ENCODE data around the gene B4GALT2. TPM values are rescaled to one million over a fixed set of nuclear protein-coding genes. Genes with fewer than 3 reads are reported as not detected.
A peak's percentile ranks its signal among the peaks of the same experiment; 100 is the strongest.

B4GALT2 gene
- total RNA-seq, 6 donors from 2014 or later = 11.5 to 33.0 (median 18.1) TPM

- TF ChIP-seq EP300 (IDR thresholded peaks at IDR 0.05) (no peak), POLR2A (IDR thresholded peaks at IDR 0.05) (no peak), POLR2AphosphoS5 (IDR thresholded peaks at IDR 0.05) (no peak)
- TF ChIP-seq, protein P1, sequence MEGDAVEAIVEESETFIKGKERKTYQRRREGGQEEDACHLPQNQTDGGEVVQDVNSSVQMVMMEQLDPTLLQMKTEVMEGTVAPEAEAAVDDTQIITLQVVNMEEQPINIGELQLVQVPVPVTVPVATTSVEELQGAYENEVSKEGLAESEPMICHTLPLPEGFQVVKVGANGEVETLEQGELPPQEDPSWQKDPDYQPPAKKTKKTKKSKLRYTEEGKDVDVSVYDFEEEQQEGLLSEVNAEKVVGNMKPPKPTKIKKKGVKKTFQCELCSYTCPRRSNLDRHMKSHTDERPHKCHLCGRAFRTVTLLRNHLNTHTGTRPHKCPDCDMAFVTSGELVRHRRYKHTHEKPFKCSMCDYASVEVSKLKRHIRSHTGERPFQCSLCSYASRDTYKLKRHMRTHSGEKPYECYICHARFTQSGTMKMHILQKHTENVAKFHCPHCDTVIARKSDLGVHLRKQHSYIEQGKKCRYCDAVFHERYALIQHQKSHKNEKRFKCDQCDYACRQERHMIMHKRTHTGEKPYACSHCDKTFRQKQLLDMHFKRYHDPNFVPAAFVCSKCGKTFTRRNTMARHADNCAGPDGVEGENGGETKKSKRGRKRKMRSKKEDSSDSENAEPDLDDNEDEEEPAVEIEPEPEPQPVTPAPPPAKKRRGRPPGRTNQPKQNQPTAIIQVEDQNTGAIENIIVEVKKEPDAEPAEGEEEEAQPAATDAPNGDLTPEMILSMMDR (IDR thresholded peaks at IDR 0.05) = no peak
- no peak for ATAC-seq (ENCODE audit: low FRiP score in 2 of 2)
- peaks cover 39 to 64% (median 49%) of the 10 kb centered on the region in 4 donors for H3K4me1 ChIP-seq
- no peaks in the 10 kb centered on the region for H3K27me3 ChIP-seq
- peaks cover 4 to 22% (median 18%) of the 10 kb centered on the region in 4 donors for H3K36me3 ChIP-seq
- peak overlapping the region; percentile 28 to 78 (median 68) for H3K27ac ChIP-seq
- H3K9me3 ChIP-seq = no peaks in the 10 kb centered on the region
- 0% methylated on average over 4 of the region's 45 CpGs; no CpG with 5 or more reads in 1 of the 2 donors for WGBS, 2 donors
- peak overlapping the region; percentile 74 to 91 (median 82) for H3K4me3 ChIP-seq
- no peak for DNase-seq
Measured at GRCh38 chr1:43979261-43979527, 184 bp downstream of the B4GALT2 start.

- Histone ChIP-seq H3K9me3 (no peaks in the 10 kb centered on the region), H3K36me3 (peaks cover 4 to 22% (median 19%) of the 10 kb centered on the region in 4 donors), H3K4me1 (peaks cover 39 to 61% (median 47%) of the 10 kb centered on the region in 4 donors), H3K27ac (peak overlapping the region; percentile 28 to 78 (median 68)), H3K4me3 (peak overlapping the region; percentile 74 to 91 (median 82)), H3K27me3 (no peaks in the 10 kb centered on the region)
- ATAC-seq (ENCODE audit: low FRiP score in 2 of 2) = peak; percentile 5 to 63
- 33% methylated on average over 5 of the region's 45 CpGs; no CpG with 5 or more reads in 1 of the 2 donors for WGBS, 2 donors
- peak; percentile 58 to 90 for DNase-seq
- TF ChIP-seq POLR2AphosphoS5 (IDR thresholded peaks at IDR 0.05) = peak in 1 of 2 donors; percentile 20
- TF ChIP-seq, protein P1 (IDR thresholded peaks at IDR 0.05) = no peak
Measured at GRCh38 chr1:43979528-43980254, 681 bp downstream of the B4GALT2 start.

DNA sequence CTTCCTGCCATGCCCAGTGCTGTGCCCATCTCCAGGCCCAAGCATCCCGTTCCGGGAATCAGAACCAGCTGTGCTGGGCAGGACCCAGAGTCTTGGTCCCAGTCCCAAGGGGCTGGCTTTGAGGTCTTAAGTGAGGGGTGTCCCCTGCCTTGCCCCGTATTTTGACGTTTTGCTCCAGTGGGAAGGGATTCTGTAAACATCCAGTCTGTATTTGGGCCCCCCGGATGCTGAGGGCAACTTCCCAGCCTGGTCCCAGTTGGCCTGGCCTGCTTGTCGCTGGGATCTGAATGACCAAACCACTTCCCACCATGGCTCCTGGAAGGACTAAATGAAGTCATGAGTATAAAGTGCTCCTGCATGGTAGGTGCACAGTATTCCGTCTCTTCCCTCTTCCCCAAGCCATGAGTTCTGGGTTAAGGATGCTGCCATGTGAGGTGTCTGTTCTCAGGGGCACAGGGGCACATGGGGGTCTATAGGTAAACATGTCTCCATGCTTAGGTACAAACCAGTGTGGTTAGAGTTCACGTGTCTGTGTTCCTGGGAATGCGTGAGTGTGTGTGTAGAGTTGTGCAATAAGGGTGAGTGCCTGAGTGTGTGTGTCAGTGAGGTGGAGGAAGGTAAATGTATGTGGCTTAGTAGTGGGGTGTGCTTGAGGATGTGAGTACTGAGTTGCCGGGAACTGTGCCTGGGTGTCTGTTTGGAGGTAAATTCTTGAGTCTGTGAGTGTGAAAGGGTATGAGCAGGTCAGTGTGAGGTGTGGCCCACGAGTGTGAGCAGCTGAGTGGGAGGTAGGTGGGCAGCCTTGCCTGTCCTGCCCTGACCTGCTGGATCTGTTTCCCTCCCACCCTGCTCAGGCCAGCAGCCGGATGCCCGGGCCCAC, 1.5 kb downstream of the B4GALT2 start:
- TF ChIP-seq POLR2AphosphoS5 (IDR thresholded peaks at IDR 0.05) (no peak), POLR2A (IDR thresholded peaks at IDR 0.05) (no peak), EP300 (IDR thresholded peaks at IDR 0.05) (no peak)
- TF ChIP-seq, protein P1 (IDR thresholded peaks at IDR 0.05) = no peak
- WGBS, 2 donors = 69 to 77% methylated on average over 8 to 13 of the region's 13 CpGs
- Histone ChIP-seq H3K4me1 (peaks cover 37 to 58% (median 45%) of the 10 kb centered on the region in 4 donors), H3K27ac (peak overlapping the region; percentile 28 to 78 (median 68)), H3K27me3 (no peaks in the 10 kb centered on the region), H3K4me3 (peak overlapping the region; percentile 74 to 91 (median 82)), H3K36me3 (peaks cover 4 to 30% (median 20%) of the 10 kb centered on the region in 4 donors), H3K9me3 (no peaks in the 10 kb centered on the region)
- ATAC-seq (ENCODE audit: low FRiP score in 2 of 2) = no peak
- DNase-seq = no peak

DNA sequence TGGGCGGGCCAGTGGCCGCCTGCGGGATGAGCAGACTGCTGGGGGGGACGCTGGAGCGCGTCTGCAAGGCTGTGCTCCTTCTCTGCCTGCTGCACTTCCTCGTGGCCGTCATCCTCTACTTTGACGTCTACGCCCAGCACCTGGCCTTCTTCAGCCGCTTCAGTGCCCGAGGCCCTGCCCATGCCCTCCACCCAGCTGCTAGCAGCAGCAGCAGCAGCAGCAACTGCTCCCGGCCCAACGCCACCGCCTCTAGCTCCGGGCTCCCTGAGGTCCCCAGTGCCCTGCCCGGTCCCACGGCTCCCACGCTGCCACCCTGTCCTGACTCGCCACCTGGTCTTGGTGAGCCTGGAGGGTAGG, 2.1 kb downstream of the B4GALT2 start:
- 93 to 98% methylated on average over 12 to 17 of the region's 20 CpGs for WGBS, 2 donors
- peak in 1 of 2 donors; percentile 79 for DNase-seq
- Histone ChIP-seq H3K27ac (peak overlapping the region in 1 of 4 donors; percentile 76), H3K4me1 (peaks cover 31 to 52% (median 39%) of the 10 kb centered on the region in 4 donors), H3K9me3 (no peaks in the 10 kb centered on the region), H3K4me3 (no peak overlapping the region), H3K36me3 (peaks cover 4 to 34% (median 21%) of the 10 kb centered on the region in 4 donors), H3K27me3 (no peaks in the 10 kb centered on the region)
- no peak for ATAC-seq (ENCODE audit: low FRiP score in 2 of 2)
- TF ChIP-seq POLR2A (IDR thresholded peaks at IDR 0.05) (no peak), EP300 (IDR thresholded peaks at IDR 0.05) (no peak)

DNA sequence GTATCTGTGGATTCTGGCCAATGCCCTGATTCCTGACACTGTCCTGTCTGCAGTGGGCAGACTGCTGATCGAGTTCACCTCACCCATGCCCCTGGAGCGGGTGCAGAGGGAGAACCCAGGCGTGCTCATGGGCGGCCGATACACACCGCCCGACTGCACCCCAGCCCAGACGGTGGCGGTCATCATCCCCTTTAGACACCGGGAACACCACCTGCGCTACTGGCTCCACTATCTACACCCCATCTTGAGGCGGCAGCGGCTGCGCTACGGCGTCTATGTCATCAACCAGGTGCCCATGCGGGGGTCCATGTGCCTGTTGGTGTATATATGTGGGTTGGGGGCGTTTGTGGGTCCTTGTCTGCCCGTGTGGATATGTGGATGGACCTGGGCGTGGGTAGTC, 2.6 kb downstream of the B4GALT2 start:
- TF ChIP-seq POLR2AphosphoS5 (IDR thresholded peaks at IDR 0.05) (no peak), POLR2A (IDR thresholded peaks at IDR 0.05) (no peak), EP300 (IDR thresholded peaks at IDR 0.05) (no peak)
- TF ChIP-seq, protein P1 (IDR thresholded peaks at IDR 0.05) = no peak
- ATAC-seq (ENCODE audit: low FRiP score in 2 of 2) (no peak), DNase-seq (peak in 1 of 2 donors; percentile 77)
- 94 to 97% methylated on average over 10 to 20 of the region's 20 CpGs for WGBS, 2 donors
- no peak overlapping the region for H3K27ac ChIP-seq
- H3K36me3 ChIP-seq = peaks cover 1 to 29% (median 16%) of the 10 kb centered on the region in 4 donors
- no peaks in the 10 kb centered on the region for H3K27me3 ChIP-seq
- H3K9me3 ChIP-seq = no peaks in the 10 kb centered on the region
- peaks cover 26 to 47% (median 34%) of the 10 kb centered on the region in 4 donors for H3K4me1 ChIP-seq
- H3K4me3 ChIP-seq = no peak overlapping the region

Data from upper lobe of left lung (tissue), 6 donors.